HFF-Myc (cell line): Measurements from ENCODE around the gene ZFR.

ENCODE experiments used
- DNase-seq: peaks from one replicate; pipeline ENCODE4 v3.0.0-alpha.2; 2011; ENCODE audit warnings: low read depth; ENCODE audit errors: extremely low read depth
- H3K4me3 ChIP-seq: replicated peaks from 2 replicates; pipeline ENCODE4 v1.5.1; 2011; ENCODE audit warnings: low read depth, mild to moderate bottlenecking, control low read depth, low read length
- TF ChIP-seq, protein P1 (sequence below): IDR thresholded peaks from 2 replicates; pipeline ENCODE4 v1.5.1; 2012; ENCODE audit warnings: mild to moderate bottlenecking, low read depth, low read length, control low read depth; ENCODE audit errors: missing control alignments

Gene ZFR

DNA sequence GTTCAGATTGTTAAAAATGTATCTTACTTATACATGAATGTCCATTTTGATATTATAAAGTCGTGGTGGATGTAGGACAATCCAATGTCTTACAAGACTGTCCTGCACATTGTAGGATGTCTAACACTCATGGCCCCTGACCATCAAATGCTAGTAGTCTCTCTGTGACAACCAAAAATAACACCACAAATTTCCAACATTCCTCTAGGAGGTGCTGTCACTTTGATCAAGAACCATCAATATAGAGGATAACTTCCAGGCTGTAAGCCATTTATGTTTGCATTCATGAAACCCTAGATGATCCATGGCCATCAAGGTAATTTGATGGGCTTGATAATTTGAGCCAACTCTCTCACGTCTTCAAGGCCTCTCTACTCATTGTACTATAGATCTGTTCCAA is 20.5 kb upstream of the ZFR start:
- TF ChIP-seq, protein P1, sequence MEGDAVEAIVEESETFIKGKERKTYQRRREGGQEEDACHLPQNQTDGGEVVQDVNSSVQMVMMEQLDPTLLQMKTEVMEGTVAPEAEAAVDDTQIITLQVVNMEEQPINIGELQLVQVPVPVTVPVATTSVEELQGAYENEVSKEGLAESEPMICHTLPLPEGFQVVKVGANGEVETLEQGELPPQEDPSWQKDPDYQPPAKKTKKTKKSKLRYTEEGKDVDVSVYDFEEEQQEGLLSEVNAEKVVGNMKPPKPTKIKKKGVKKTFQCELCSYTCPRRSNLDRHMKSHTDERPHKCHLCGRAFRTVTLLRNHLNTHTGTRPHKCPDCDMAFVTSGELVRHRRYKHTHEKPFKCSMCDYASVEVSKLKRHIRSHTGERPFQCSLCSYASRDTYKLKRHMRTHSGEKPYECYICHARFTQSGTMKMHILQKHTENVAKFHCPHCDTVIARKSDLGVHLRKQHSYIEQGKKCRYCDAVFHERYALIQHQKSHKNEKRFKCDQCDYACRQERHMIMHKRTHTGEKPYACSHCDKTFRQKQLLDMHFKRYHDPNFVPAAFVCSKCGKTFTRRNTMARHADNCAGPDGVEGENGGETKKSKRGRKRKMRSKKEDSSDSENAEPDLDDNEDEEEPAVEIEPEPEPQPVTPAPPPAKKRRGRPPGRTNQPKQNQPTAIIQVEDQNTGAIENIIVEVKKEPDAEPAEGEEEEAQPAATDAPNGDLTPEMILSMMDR: no peak
- DNase-seq: no peak
- no peak overlapping the region for H3K4me3 ChIP-seq

DNA sequence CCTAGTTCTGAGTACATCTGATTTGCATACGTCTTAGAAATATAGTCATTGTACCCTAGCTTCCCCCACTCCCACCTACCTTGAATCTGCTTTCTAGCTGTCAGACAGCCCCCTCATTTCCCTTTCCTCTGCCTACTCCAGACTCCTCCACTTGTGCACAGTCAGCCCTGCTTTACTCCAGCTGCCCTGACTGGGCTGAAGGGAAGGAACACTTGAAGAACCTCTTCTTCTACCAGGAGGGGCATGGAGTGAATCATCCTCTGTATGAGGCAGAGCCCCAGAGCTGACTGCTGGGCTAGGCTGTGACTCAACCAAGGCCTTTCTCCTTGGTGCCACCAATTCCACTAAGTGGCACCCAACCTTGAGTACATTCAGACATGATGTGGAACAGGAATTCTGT is 18.1 kb upstream of the ZFR start:
- DNase-seq: no peak
- TF ChIP-seq, protein P1: no peak
- H3K4me3 ChIP-seq: no peak overlapping the region

DNA sequence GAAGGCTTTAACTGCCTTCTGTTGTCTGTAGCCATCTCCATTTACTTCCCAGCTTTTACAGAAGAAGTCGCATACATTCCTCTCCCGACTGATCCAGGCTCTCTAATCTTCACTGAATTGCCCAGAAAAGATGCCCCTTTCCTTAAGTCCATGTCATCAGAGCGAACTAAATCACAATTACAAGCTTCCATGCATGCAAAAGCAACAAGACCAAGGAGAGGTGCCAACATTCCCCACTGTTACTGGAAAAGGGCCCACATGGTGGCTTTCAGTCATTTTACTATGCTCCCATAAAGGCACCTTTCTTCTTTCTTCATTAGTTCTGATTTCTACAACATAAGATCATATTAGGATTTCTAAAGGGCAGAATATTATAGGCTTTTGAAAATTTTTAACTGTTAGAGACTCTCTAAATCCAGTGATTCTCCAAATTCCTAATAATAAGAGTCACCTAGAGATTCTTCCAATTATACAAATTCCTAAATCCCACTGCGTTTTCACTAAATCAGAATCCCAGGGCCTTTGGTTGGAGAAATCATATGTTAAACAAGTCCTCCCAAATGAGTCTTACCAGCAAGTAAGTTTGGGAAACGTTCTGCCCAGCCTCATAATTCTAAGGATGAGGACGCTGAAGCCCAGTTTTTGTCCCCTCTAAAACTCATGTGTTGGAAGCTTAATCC is 17.0 kb upstream of the ZFR start:
- TF ChIP-seq, protein P1: no peak
- no peak for DNase-seq
- H3K4me3 ChIP-seq: no peak overlapping the region

DNA sequence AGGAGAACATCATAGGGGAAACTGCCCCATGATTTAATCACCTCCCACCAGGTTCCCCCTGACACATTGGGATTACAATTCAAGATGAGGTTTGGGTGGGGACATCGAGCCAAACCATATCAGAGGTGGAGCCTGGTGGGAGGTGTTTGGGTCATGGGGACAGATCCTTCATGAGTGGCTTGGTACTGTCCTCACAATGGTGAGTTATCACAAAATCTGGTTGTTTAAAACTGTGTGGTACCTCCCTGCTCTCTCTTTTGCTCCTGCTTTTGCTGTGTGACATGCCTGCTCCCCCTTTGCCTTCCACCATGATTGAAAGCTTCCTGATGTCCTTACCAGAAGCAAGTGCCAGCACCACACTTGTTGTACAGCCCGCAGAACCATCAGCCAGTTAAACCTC is 16.2 kb upstream of the ZFR start:
- no peak for DNase-seq
- H3K4me3 ChIP-seq: no peak overlapping the region
- TF ChIP-seq, protein P1: no peak

DNA sequence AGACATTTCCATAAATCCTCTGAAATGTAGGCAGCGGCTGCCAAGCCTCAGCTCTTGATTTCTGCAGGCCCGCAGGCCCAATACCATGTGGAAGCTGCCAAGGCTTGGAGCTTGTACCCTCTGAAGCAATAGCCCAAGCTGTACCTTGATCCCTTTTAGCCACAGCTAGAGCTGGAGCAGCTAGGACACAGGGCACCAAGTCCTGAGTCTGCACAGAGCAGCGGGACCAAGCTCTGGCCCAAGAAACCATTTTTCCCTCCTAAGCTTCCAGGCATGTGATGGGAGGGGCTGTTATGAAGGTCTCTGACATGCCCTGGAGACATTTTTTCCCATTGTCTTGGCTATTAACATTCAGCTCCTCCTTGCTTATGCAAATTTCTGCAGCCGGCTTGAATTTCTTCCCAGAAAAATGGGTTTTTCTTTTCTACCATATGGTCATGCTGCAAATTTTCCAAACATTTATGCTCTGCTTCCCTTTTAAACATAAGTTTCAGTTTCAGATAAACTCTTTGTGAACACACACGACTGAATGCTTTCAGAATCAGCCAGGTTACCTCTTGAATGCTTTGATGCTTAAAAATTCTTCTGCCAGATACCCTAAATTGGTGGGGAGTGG is 14.4 kb upstream of the ZFR start:
- TF ChIP-seq, protein P1: no peak
- no peak overlapping the region for H3K4me3 ChIP-seq
- DNase-seq: no peak

DNA sequence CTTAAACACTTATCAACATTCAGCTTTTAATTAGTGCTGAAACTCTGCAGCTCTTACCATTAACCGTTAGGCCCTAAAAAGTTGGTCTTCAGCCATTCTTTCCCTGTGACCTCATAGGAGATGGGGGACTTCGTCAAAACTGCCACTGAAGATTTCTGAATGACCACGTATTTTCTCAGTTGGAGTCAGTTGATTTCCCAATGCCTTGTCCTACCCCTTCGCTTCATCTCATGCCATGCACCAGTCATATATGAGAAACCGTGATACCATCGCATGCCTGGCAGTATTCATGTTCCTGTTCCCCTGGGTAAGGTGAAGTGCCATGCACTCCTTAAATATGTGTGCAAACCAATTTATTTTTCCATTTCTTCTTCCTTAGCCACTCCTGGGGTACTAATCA is 10.8 kb upstream of the ZFR start:
- no peak overlapping the region for H3K4me3 ChIP-seq
- TF ChIP-seq, protein P1: no peak
- no peak for DNase-seq
